Activated CD8-positive, alpha-beta T cell treated with anti-CD3 and anti-CD28 coated beads for 36 hours (primary cell): Measurements from ENCODE around the gene TMIE. TPM values are rescaled to one million over a fixed set of nuclear protein-coding genes. Genes with fewer than 3 reads are reported as not detected.

Experiments
- ATAC-seq: fragments of 200-7000 bp; cut with Tn5 transposase; one replicate; pipeline ENCODE4 v1.10.0; 2021; ENCODE audit warnings: mild to moderate bottlenecking, moderate library complexity
- CTCF ChIA-PET: fragments of 350-600 bp; sonication (Branson Sonifier 250); formaldehyde crosslinking; loops from one replicate; lab custom pipeline; 2021; ENCODE audit warnings: antibody characterized with exemption; lab: Charles Lee
- POLR2A ChIA-PET: fragments of 350-600 bp; sonication (Branson Sonifier 250); formaldehyde crosslinking; loops from one replicate; lab custom pipeline; 2021; ENCODE audit warnings: antibody characterized with exemption; lab: Charles Lee
- DNase-seq: peaks from one replicate; pipeline ENCODE4 v3.0.0-alpha.2; 2020
- H3K27ac Mint-ChIP-seq: one replicate; pipeline ENCODE4 v1.8.0; 2021; ENCODE audit warnings: mild to moderate bottlenecking, mixed read lengths
- H3K27me3 Mint-ChIP-seq: one replicate; pipeline ENCODE4 v1.8.0; 2021; ENCODE audit warnings: mixed read lengths
- H3K36me3 Mint-ChIP-seq: one replicate; pipeline ENCODE4 v1.8.0; 2021; ENCODE audit warnings: low read depth, mixed read lengths
- H3K4me1 Mint-ChIP-seq: one replicate; pipeline ENCODE4 v1.8.0; 2021; ENCODE audit warnings: low read depth, mixed read lengths
- H3K4me3 Mint-ChIP-seq: one replicate; pipeline ENCODE4 v1.8.0; 2021; ENCODE audit warnings: mild to moderate bottlenecking, moderate library complexity, mixed read lengths
- H3K9me3 Mint-ChIP-seq: one replicate; pipeline ENCODE4 v1.8.0; 2021; ENCODE audit warnings: mixed read lengths
- CTCF ChIP-seq: fragments of 200-600 bp; IDR thresholded peaks from one replicate; pipeline ENCODE4 v1.8.0; 2022; ENCODE audit warnings: antibody characterized with exemption, mild to moderate bottlenecking
- intact Hi-C: fragments of 100-400 bp; cut with micrococcal nuclease; formaldehyde crosslinking; loops from one replicate; pipeline ENCODE4 v1.10.0; 2022
- total RNA-seq, 2 experiments: library from RNA; stranded (reverse); gene quantifications; one replicate each; pipeline ENCODE4 v1.2.3, GENCODE V29; 2021

The TMIE gene
- total RNA-seq = under 1 TPM; 0.81 to 0.90 TPM

DNA sequence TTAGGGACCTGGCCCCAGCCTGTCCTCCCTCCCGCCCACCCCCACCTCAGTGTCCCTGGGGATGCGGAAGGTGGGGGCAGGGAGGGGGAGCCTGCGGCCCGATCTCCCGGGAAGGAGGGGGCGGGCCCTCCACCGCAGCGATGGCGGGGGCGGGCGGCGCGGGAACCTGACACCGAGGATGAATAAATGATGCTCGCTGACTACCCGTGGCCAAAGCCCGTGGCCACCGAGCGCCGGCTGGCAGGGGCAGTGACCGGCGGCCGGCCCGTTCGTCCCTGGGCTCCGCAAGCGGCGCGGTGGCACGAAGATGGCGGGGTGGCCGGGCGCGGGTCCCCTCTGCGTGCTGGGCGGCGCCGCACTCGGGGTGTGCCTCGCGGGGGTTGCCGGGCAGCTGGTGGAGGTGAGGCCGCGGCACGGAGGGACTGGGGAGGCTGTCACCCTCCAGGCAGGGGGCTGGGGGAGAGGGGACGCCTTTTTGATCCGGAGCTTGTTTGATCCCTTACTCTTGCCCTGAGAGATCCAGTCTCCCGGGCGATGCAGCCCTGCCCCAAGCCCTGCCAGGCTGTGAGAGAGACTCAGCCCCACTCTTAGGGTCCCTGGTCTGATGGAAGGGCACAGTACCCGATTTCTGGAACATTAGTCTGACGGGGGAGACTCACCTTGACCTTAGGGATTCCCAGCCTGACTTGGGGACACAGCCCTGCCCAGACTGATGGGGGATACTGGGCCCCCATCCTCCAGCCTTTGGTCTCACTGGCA, at the start of gene TMIE:
TSS of gene TMIE (plus strand) at position 212 of the 759 bp plus-strand sequence. CDS start at position 308, 96 bp downstream.
- intact Hi-C loops = no loop called here
- DNase-seq (no peak), ATAC-seq (no peak)
- TF ChIP-seq CTCF = no peak
- H3K36me3 Mint-ChIP-seq = no peaks in the 10 kb centered on the region
- H3K27ac Mint-ChIP-seq = no peak within 1 kb of the TSS
- ChIA-PET CTCF (interaction anchor here (1.3 to 2.5 kb wide), 3 partner anchors 16 to 208 kb away, joined by 3 to 11 read pairs (median 11); partner anchors contain the start of gene PRSS50), POLR2A (no interaction called here)
- peaks cover 4% of the 10 kb centered on the region for H3K4me1 Mint-ChIP-seq
- no peak within 1 kb of the TSS for H3K4me3 Mint-ChIP-seq
- no peaks in the 10 kb centered on the region for H3K9me3 Mint-ChIP-seq
- H3K27me3 Mint-ChIP-seq = peaks cover 7% of the 10 kb centered on the region

DNA sequence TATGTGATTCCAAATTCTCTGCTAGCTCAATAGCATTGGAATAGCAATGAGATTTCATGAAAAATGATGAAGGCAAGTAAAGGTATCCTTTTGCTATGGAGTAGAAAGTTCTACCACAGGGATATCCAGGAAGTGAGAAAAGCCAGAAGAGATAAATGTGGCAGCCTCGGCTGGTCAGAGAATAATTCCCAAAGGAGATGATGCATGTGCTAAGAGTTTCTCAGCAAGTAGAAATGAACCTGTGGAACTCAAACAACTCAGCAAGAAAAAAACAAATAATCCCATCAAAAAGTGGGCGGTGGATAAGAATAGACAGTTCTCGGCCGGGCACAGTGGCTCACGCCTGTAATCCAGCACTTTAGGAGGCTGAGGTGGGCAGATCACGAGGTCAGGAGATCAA, 45.9 kb upstream of the TMIE start:
- DNase-seq (no peak), ATAC-seq (no peak)
- ChIA-PET CTCF (interaction anchor here (1.0 kb wide), 1 partner anchor 167 kb away, joined by 4 read pairs; no protein-coding TSS in a partner anchor), POLR2A (no interaction called here)
- intact Hi-C loops = no loop called here
- no peak for TF ChIP-seq CTCF
- Mint-ChIP-seq H3K4me1 (no peaks in the 10 kb centered on the region), H3K4me3 (no peak overlapping the region), H3K27me3 (peaks cover 4% of the 10 kb centered on the region), H3K36me3 (no peaks in the 10 kb centered on the region), H3K27ac (no peak overlapping the region), H3K9me3 (peaks cover 6% of the 10 kb centered on the region)

- Mint-ChIP-seq H3K27ac (no peak overlapping the region), H3K9me3 (peaks cover 4% of the 10 kb centered on the region), H3K4me1 (no peaks in the 10 kb centered on the region), H3K4me3 (no peak overlapping the region), H3K27me3 (no peaks in the 10 kb centered on the region), H3K36me3 (no peaks in the 10 kb centered on the region)
- TF ChIP-seq CTCF = no peak
- intact Hi-C loops = no loop called here
- DNase-seq = no peak
- no peak for ATAC-seq
- CTCF ChIA-PET = no interaction called here
- POLR2A ChIA-PET = no interaction called here
These were observed 44.2 kb upstream of the TMIE start for GRCh38 chr3:46656778-46657556.

DNA sequence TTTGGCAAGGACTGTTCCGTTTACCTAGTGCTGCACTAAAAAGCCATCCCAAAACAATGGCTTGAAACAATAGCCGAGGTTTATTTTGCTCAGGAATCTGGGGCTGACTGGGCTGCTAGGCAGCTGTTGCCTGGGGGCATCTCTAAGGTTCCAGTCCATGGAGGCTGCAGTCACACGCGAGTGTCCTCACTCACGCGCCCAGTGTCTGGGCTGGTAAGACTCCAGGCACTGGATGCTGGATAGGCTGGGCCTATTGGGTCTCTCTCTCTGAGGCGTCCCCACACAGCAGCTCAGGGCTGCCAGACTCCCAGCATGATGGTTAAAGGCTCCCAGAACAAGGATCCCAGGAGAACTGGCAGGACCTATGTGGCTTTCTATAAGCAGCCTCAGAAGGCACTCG, 41.9 kb upstream of the TMIE start:
- CTCF ChIA-PET = interaction anchor here (1.1 to 1.6 kb wide), 3 partner anchors 7 to 171 kb away, joined by 3 to 4 read pairs (median 3); no protein-coding TSS in a partner anchor
- no peak for DNase-seq

More for the DNA sequence above, 41.9 kb upstream of the TMIE start:
- POLR2A ChIA-PET = no interaction called here
- Mint-ChIP-seq H3K4me3 (no peak overlapping the region), H3K4me1 (no peaks in the 10 kb centered on the region), H3K36me3 (no peaks in the 10 kb centered on the region), H3K9me3 (no peaks in the 10 kb centered on the region), H3K27ac (no peak overlapping the region), H3K27me3 (no peaks in the 10 kb centered on the region)
- no peak for TF ChIP-seq CTCF
- ATAC-seq = no peak
- intact Hi-C loops = no loop called here
